Liver (tissue), 9 donors: Measurements from ENCODE around the gene GCLC. TPM values are rescaled to one million over a fixed set of nuclear protein-coding genes. Genes with fewer than 3 reads are reported as not detected.

ENCODE experiments used
- DNase-seq: peaks from one replicate; pipeline ENCODE4 v3.0.0-alpha.2; 2017; ENCODE audit warnings: low spot score
- H3K27ac ChIP-seq, 2 donors: one replicate each; pipeline ENCODE4 v1.7.0; 2013; ENCODE audit warnings: inconsistent platforms in 2 of 2, low read length in 2 of 2, control low read depth in 1 of 2, low read depth in 1 of 2, mild to moderate bottlenecking in 1 of 2
- H3K27me3 ChIP-seq, 4 donors: one replicate each; pipeline versions ENCODE4 v1.6.1 to v1.7.0; 2013; ENCODE audit warnings: low read length in 3 of 4, inconsistent platforms in 1 of 4, mild to moderate bottlenecking in 1 of 4, moderate library complexity in 1 of 4; ENCODE audit not compliant: control insufficient read depth in 4 of 4, insufficient read depth in 4 of 4
- H3K36me3 ChIP-seq, 4 donors: one replicate each; pipeline versions ENCODE4 v1.6.1 to v1.7.0; 2013; ENCODE audit warnings: low read length in 3 of 4, mild to moderate bottlenecking in 3 of 4, low read depth in 1 of 4, moderate library complexity in 1 of 4; ENCODE audit not compliant: control insufficient read depth in 4 of 4, insufficient read depth in 3 of 4
- H3K4me1 ChIP-seq, 4 donors: one replicate each; pipeline versions ENCODE4 v1.6.1 to v1.7.0; 2013; ENCODE audit warnings: low read length in 3 of 4, mild to moderate bottlenecking in 3 of 4, moderate library complexity in 1 of 4; ENCODE audit not compliant: control insufficient read depth in 4 of 4, insufficient read depth in 4 of 4
- H3K4me3 ChIP-seq, 3 donors: one replicate each; pipeline versions ENCODE4 v1.6.1 to v1.7.0; 2013; ENCODE audit warnings: low read length in 3 of 3, control low read depth in 1 of 3, low read depth in 1 of 3, mild to moderate bottlenecking in 1 of 3
- H3K9ac ChIP-seq, 2 donors: one replicate each; pipeline ENCODE4 v1.7.0; 2013; ENCODE audit warnings: low read length in 2 of 2, mild to moderate bottlenecking in 2 of 2, moderate library complexity in 2 of 2, control low read depth in 1 of 2, low read depth in 1 of 2
- H3K9me3 ChIP-seq, 4 donors: one replicate each; pipeline versions ENCODE4 v1.6.1 to v1.7.0; 2013; ENCODE audit warnings: low read length in 3 of 4; ENCODE audit not compliant: control insufficient read depth in 4 of 4
- ATF3 ChIP-seq: IDR thresholded peaks from 2 replicates; pipeline ENCODE4 v1.6.1; 2016; ENCODE audit warnings: antibody characterized with exemption
- CTCF ChIP-seq: fragments of 150-350 bp; IDR thresholded peaks from 2 replicates; pipeline ENCODE4 v1.5.1; 2017; ENCODE audit warnings: improper control_type of control experiment, low read depth, low read length; ENCODE audit not compliant: missing input control
- EGR1 ChIP-seq, 2 donors: IDR thresholded peaks; 2 replicates each; pipeline ENCODE4 v1.6.1; 2016 to 2018; ENCODE audit warnings: antibody characterized with exemption in 2 of 2, low read depth in 2 of 2
- FOXA1 ChIP-seq: IDR thresholded peaks from 2 replicates; pipeline ENCODE4 v1.6.1; 2016; ENCODE audit warnings: antibody characterized with exemption
- FOXA2 ChIP-seq: IDR thresholded peaks from 2 replicates; pipeline ENCODE4 v1.6.1; 2016; ENCODE audit warnings: antibody characterized with exemption
- GABPA ChIP-seq, 2 donors: IDR thresholded peaks in 1 of 2; conservative IDR thresholded peaks in 1 of 2; 2 replicates each; pipeline ENCODE4 v1.6.1; 2016; ENCODE audit warnings: antibody characterized with exemption in 2 of 2, mild to moderate bottlenecking in 1 of 2, moderate library complexity in 1 of 2
- HNF4A ChIP-seq, 2 donors: conservative IDR thresholded peaks; 2 replicates each; pipeline ENCODE4 v1.6.1; 2016; ENCODE audit warnings: antibody characterized with exemption in 2 of 2, mild to moderate bottlenecking in 2 of 2
- HNF4G ChIP-seq: IDR thresholded peaks from 2 replicates; pipeline ENCODE4 v1.6.1; 2016; ENCODE audit warnings: antibody characterized with exemption
- JUND ChIP-seq, 2 donors: IDR thresholded peaks; 2 replicates each; pipeline ENCODE4 v1.6.1; 2016; ENCODE audit warnings: antibody characterized with exemption in 2 of 2
- MAX ChIP-seq: IDR thresholded peaks from 2 replicates; pipeline ENCODE4 v1.6.1; 2016; ENCODE audit warnings: antibody characterized with exemption
- NR2F2 ChIP-seq: IDR thresholded peaks from 2 replicates; pipeline ENCODE4 v1.6.1; 2016; ENCODE audit warnings: antibody characterized with exemption
- RAD21 ChIP-seq, 2 donors: IDR thresholded peaks; 2 replicates each; pipeline ENCODE4 v1.6.1; 2016; ENCODE audit warnings: antibody characterized with exemption in 2 of 2, mild to moderate bottlenecking in 2 of 2
- REST ChIP-seq: IDR thresholded peaks from 2 replicates; pipeline ENCODE4 v1.6.1; 2016; ENCODE audit warnings: antibody characterized with exemption, mild to moderate bottlenecking
- RXRA ChIP-seq, 2 donors: IDR thresholded peaks; 2 replicates each; pipeline ENCODE4 v1.6.1; 2017 to 2018; ENCODE audit warnings: antibody characterized with exemption in 2 of 2, mild to moderate bottlenecking in 1 of 2
- SP1 ChIP-seq: IDR thresholded peaks from 2 replicates; pipeline ENCODE4 v1.6.1; 2018; ENCODE audit warnings: antibody characterized with exemption, mild to moderate bottlenecking
- TAF1 ChIP-seq: conservative IDR thresholded peaks from 2 replicates; pipeline ENCODE4 v1.6.1; 2016; ENCODE audit warnings: antibody characterized with exemption, mild to moderate bottlenecking
- YY1 ChIP-seq: IDR thresholded peaks from 2 replicates; pipeline ENCODE4 v1.6.1; 2016; ENCODE audit warnings: antibody characterized with exemption, mild to moderate bottlenecking
- ZBTB33 ChIP-seq: IDR thresholded peaks from 2 replicates; pipeline ENCODE4 v1.6.1; 2016; ENCODE audit warnings: antibody characterized with exemption
- WGBS: extraction: QIAGEN DNeasy Blood & Tissue Kit; methylation state at CpG from one replicate; pipeline ENCODE4 v1.1.7; 2013; 5-methylcytosine and 5-hydroxymethylcytosine counted together
- polyA plus RNA-seq, 2 donors: library from polyadenylated mRNA; stranded (reverse) in 1 of 2; unstranded in 1 of 2; fragments of 200-250 nt in 1 of 2; fragments of >200 nt in 1 of 2; fragmentation: Nextera tagmentation in 1 of 2; extraction: Ambion mirVana in 1 of 2; gene quantifications; one replicate each; pipeline versions ENCODE4 v1.2.1 to v1.2.3, GENCODE V29; 2013 to 2015
- total RNA-seq, 2 donors: library from RNA; depleted of rRNA; stranded (reverse); fragments of >200 nt; gene quantifications; one replicate each; pipeline ENCODE4 v1.2.3, GENCODE V29; 2014
- donor health status: healthy.
- donor health status: healthy.
- donor health status: healthy.
- donor health status: healthy.
- donor health status: healthy.

Gene GCLC
- total and polyA plus RNA-seq, 4 donors, result 28.6 to 135 (median 79.8) TPM

- Histone ChIP-seq H3K9ac (no peak overlapping the region), H3K4me3 (no peak overlapping the region), H3K27me3 (no peaks in the 10 kb centered on the region), H3K4me1 (peaks cover 0 to 3% (median 0%) of the 10 kb centered on the region in 4 donors), H3K36me3 (no peaks in the 10 kb centered on the region), H3K9me3 (no peaks in the 10 kb centered on the region), H3K27ac (no peak overlapping the region)
- no peak for DNase-seq
- TF ChIP-seq ZBTB33 (no peak), NR2F2 (no peak), EGR1 (IDR thresholded peaks at IDR 0.05; ENCODE audit: low read depth in 2 of 2) (no peak), CTCF (no peak), YY1 (no peak), JUND (IDR thresholded peaks at IDR 0.05) (no peak), REST (no peak), MAX (no peak), HNF4A (conservative IDR thresholded peaks at IDR 0.05) (no peak), FOXA2 (no peak), GABPA (IDR thresholded peaks at IDR 0.05 in 1 of 2, conservative IDR thresholded peaks at IDR 0.05 in 1 of 2) (no peak), HNF4G (no peak), RAD21 (IDR thresholded peaks at IDR 0.05) (no peak), SP1 (no peak), TAF1 (no peak), RXRA (IDR thresholded peaks at IDR 0.05) (no peak)
- WGBS, result 42% methylated on average over 3 of the region's 3 CpGs
Measured at GRCh38 chr6:53487080-53487479, 57.8 kb downstream of the GCLC start.

GRCh38 chr6:53486679-53487078 is 58.2 kb downstream of the GCLC start:
- H3K9ac ChIP-seq, result no peak overlapping the region
- no peaks in the 10 kb centered on the region for H3K9me3 ChIP-seq
- H3K36me3 ChIP-seq, result no peaks in the 10 kb centered on the region
- H3K27me3 ChIP-seq, result no peaks in the 10 kb centered on the region
- H3K4me1 ChIP-seq, result peaks cover 0 to 3% (median 0%) of the 10 kb centered on the region in 4 donors
- no peak overlapping the region for H3K4me3 ChIP-seq
- 67% methylated on average over 3 of the region's 3 CpGs for WGBS
- DNase-seq, result no peak
- no peak overlapping the region for H3K27ac ChIP-seq
- no peak for TF ChIP-seq ATF3
- TF ChIP-seq HNF4G, result no peak
- TF ChIP-seq SP1, result no peak
- TF ChIP-seq JUND (IDR thresholded peaks at IDR 0.05), result no peak
- TF ChIP-seq NR2F2, result no peak
- TF ChIP-seq FOXA1, result no peak
- TF ChIP-seq CTCF, result no peak
- no peak for TF ChIP-seq ZBTB33
- TF ChIP-seq FOXA2, result no peak
- TF ChIP-seq EGR1 (IDR thresholded peaks at IDR 0.05; ENCODE audit: low read depth in 2 of 2), result no peak
